Measurements from ENCODE around the gene FANCC. TPM values are rescaled to one million over a fixed set of nuclear protein-coding genes. Genes with fewer than 3 reads are reported as not detected.
"Not testable (repeated sequence)": the region's sequence is repeated elsewhere in the genome, so short reads cannot be mapped to it uniquely, and the experiment has no call there.

Gene FANCC
- total RNA-seq, 2 experiments from 2014 or later: 12.3 to 12.5 TPM

- Mint-ChIP-seq H3K9me3 (no peaks in the 10 kb centered on the region), H3K4me1 (peaks cover 13% of the 10 kb centered on the region), H3K4me3 (no peak overlapping the region), H3K27me3 (peaks cover 28% of the 10 kb centered on the region), H3K27ac (no peak overlapping the region), H3K36me3 (ENCODE audit: low read depth) (no peaks in the 10 kb centered on the region)
- ChIA-PET CTCF (interaction anchor here (1.7 kb wide), 1 partner anchor 8 kb away, joined by 4 read pairs; no protein-coding TSS in a partner anchor), POLR2A (interaction anchor here (0.6 to 1.5 kb wide), 6 partner anchors 27 to 806 kb away, joined by 3 to 5 read pairs (median 4); partner anchors contain the start of gene FANCC)
- DNase-seq: no peak
Measured at GRCh38 chr9:95343725-95344287, 26.3 kb upstream of the FANCC start.

- H3K4me1 Mint-ChIP-seq: peaks cover 13% of the 10 kb centered on the region
- H3K9me3 Mint-ChIP-seq: no peaks in the 10 kb centered on the region
- peaks cover 2% of the 10 kb centered on the region for H3K36me3 Mint-ChIP-seq (ENCODE audit: low read depth)
- ChIA-PET CTCF (no interaction called here), POLR2A (no interaction called here)
- no peak for DNase-seq
- H3K27me3 Mint-ChIP-seq: peaks cover 20% of the 10 kb centered on the region
- H3K4me3 Mint-ChIP-seq: no peak overlapping the region
- H3K27ac Mint-ChIP-seq: no peak overlapping the region
Measured at GRCh38 chr9:95342571-95342970, 25.1 kb upstream of the FANCC start.

GRCh38 chr9:95341293-95341962 is 23.9 kb upstream of the FANCC start:
- peaks cover 13% of the 10 kb centered on the region for H3K27me3 Mint-ChIP-seq
- ChIA-PET CTCF (no interaction called here), POLR2A (no interaction called here)
- H3K4me3 Mint-ChIP-seq: no peak overlapping the region
- H3K27ac Mint-ChIP-seq: no peak overlapping the region
- peaks cover 2% of the 10 kb centered on the region for H3K36me3 Mint-ChIP-seq (ENCODE audit: low read depth)
- H3K9me3 Mint-ChIP-seq: no peaks in the 10 kb centered on the region
- DNase-seq: no peak
- peaks cover 13% of the 10 kb centered on the region for H3K4me1 Mint-ChIP-seq

- POLR2A ChIA-PET: no interaction called here
- H3K27me3 Mint-ChIP-seq: peaks cover 8% of the 10 kb centered on the region
- H3K9me3 Mint-ChIP-seq: no peaks in the 10 kb centered on the region
- peaks cover 2% of the 10 kb centered on the region for H3K4me1 Mint-ChIP-seq
- H3K36me3 Mint-ChIP-seq (ENCODE audit: low read depth): peaks cover 2% of the 10 kb centered on the region
- DNase-seq: no peak
- no peak overlapping the region for H3K4me3 Mint-ChIP-seq
- CTCF ChIA-PET: no interaction called here
- no peak overlapping the region for H3K27ac Mint-ChIP-seq
Measured at GRCh38 chr9:95338243-95338642, 20.7 kb upstream of the FANCC start.

GRCh38 chr9:95336281-95336680 is 18.8 kb upstream of the FANCC start:
- no peaks in the 10 kb centered on the region for H3K4me1 Mint-ChIP-seq
- H3K9me3 Mint-ChIP-seq: peaks cover 2% of the 10 kb centered on the region
- CTCF ChIA-PET: interaction anchor here (1.2 to 1.4 kb wide), 4 partner anchors 9 to 288 kb away, joined by 3 to 4 read pairs (median 3); no protein-coding TSS in a partner anchor
- H3K27me3 Mint-ChIP-seq: peaks cover 3% of the 10 kb centered on the region
- POLR2A ChIA-PET: no interaction called here
- no peak for DNase-seq
- H3K27ac Mint-ChIP-seq: no peak overlapping the region
- H3K4me3 Mint-ChIP-seq: no peak overlapping the region
- H3K36me3 Mint-ChIP-seq (ENCODE audit: low read depth): peaks cover 2% of the 10 kb centered on the region

- ChIA-PET POLR2A (no interaction called here), CTCF (no interaction called here)
- Mint-ChIP-seq H3K27ac (no peak overlapping the region), H3K9me3 (peaks cover 2% of the 10 kb centered on the region), H3K4me1 (no peaks in the 10 kb centered on the region), H3K27me3 (peaks cover 3% of the 10 kb centered on the region), H3K36me3 (ENCODE audit: low read depth) (peaks cover 1% of the 10 kb centered on the region), H3K4me3 (no peak overlapping the region)
- no peak for DNase-seq
Measured at GRCh38 chr9:95333426-95333825, 15.9 kb upstream of the FANCC start.

- POLR2A ChIA-PET: no interaction called here
- H3K36me3 Mint-ChIP-seq (ENCODE audit: low read depth): no peaks in the 10 kb centered on the region
Measured at GRCh38 chr9:95332860-95333259, 15.4 kb upstream of the FANCC start.

GRCh38 chr9:95330720-95331404 is 13.4 kb upstream of the FANCC start:
- Mint-ChIP-seq H3K36me3 (ENCODE audit: low read depth) (peaks cover 2% of the 10 kb centered on the region), H3K4me1 (no peaks in the 10 kb centered on the region), H3K9me3 (peaks cover 8% of the 10 kb centered on the region), H3K27me3 (peaks cover 4% of the 10 kb centered on the region), H3K4me3 (no peak overlapping the region), H3K27ac (no peak overlapping the region)
- POLR2A ChIA-PET: no interaction called here
- CTCF ChIA-PET: no interaction called here
- no peak for DNase-seq

More at GRCh38 chr9:95332860-95333259, 15.4 kb upstream of the FANCC start:
- Mint-ChIP-seq H3K4me1 (no peaks in the 10 kb centered on the region), H3K4me3 (no peak overlapping the region), H3K27ac (no peak overlapping the region), H3K9me3 (peaks cover 2% of the 10 kb centered on the region), H3K27me3 (peaks cover 3% of the 10 kb centered on the region)
- CTCF ChIA-PET: no interaction called here
- DNase-seq: no peak

GRCh38 chr9:95329061-95329460 is 11.6 kb upstream of the FANCC start:
- peaks cover 18% of the 10 kb centered on the region for H3K9me3 Mint-ChIP-seq
- POLR2A ChIA-PET, H3K4me3 Mint-ChIP-seq: not testable (repeated sequence)

GRCh38 chr9:95327239-95327865 is 9.8 kb upstream of the FANCC start:
- Mint-ChIP-seq H3K4me3 (no peak overlapping the region), H3K36me3 (ENCODE audit: low read depth) (peaks cover 2% of the 10 kb centered on the region), H3K27ac (no peak overlapping the region), H3K27me3 (peaks cover 10% of the 10 kb centered on the region), H3K4me1 (no peaks in the 10 kb centered on the region), H3K9me3 (peaks cover 21% of the 10 kb centered on the region)
- no peak for DNase-seq
- ChIA-PET CTCF (interaction anchor here (1.0 kb wide), 1 partner anchor 9 kb away, joined by 3 read pairs; no protein-coding TSS in a partner anchor), POLR2A (no interaction called here)

More at GRCh38 chr9:95329061-95329460, 11.6 kb upstream of the FANCC start:
- H3K27me3 Mint-ChIP-seq; H3K36me3 Mint-ChIP-seq (ENCODE audit: low read depth); CTCF ChIA-PET; DNase-seq; H3K4me1 Mint-ChIP-seq; H3K27ac Mint-ChIP-seq: not testable (repeated sequence)

- H3K27me3 Mint-ChIP-seq: peaks cover 12% of the 10 kb centered on the region
- ChIA-PET CTCF (no interaction called here), POLR2A (no interaction called here)
- no peak for DNase-seq
- H3K27ac Mint-ChIP-seq: no peak overlapping the region
- H3K4me3 Mint-ChIP-seq: no peak overlapping the region
- no peaks in the 10 kb centered on the region for H3K4me1 Mint-ChIP-seq
- H3K36me3 Mint-ChIP-seq (ENCODE audit: low read depth): peaks cover 2% of the 10 kb centered on the region
- peaks cover 18% of the 10 kb centered on the region for H3K9me3 Mint-ChIP-seq
Measured at GRCh38 chr9:95325221-95325620, 7.7 kb upstream of the FANCC start.

- peak overlapping the region; percentile 87 for H3K4me3 Mint-ChIP-seq
- CTCF ChIA-PET: interaction anchor here (0.9 to 1.4 kb wide), 2 partner anchors 649 to 900 kb away, joined by 3 to 6 read pairs; no protein-coding TSS in a partner anchor
- no peaks in the 10 kb centered on the region for H3K36me3 Mint-ChIP-seq (ENCODE audit: low read depth)
- peak overlapping the region; percentile 85 for H3K27ac Mint-ChIP-seq
- DNase-seq: no peak
- POLR2A ChIA-PET: interaction anchor here (0.9 to 1.9 kb wide), 4 partner anchors 26 to 505 kb away, joined by 3 to 7 read pairs (median 4); no protein-coding TSS in a partner anchor
- H3K27me3 Mint-ChIP-seq: peaks cover 2% of the 10 kb centered on the region
- H3K9me3 Mint-ChIP-seq: no peaks in the 10 kb centered on the region
- peaks cover 18% of the 10 kb centered on the region for H3K4me1 Mint-ChIP-seq
Measured at GRCh38 chr9:95317893-95318211, 343 bp upstream of the FANCC start.

- Mint-ChIP-seq H3K4me3 (peak overlapping the region; percentile 87), H3K4me1 (peaks cover 24% of the 10 kb centered on the region), H3K27me3 (peaks cover 4% of the 10 kb centered on the region), H3K27ac (peak overlapping the region; percentile 57), H3K36me3 (ENCODE audit: low read depth) (no peaks in the 10 kb centered on the region), H3K9me3 (no peaks in the 10 kb centered on the region)
- DNase-seq: no peak
- ChIA-PET POLR2A (interaction anchor here (0.7 to 1.9 kb wide), 3 partner anchors 27 to 194 kb away, joined by 3 to 7 read pairs (median 5); no protein-coding TSS in a partner anchor), CTCF (no interaction called here)
Measured at GRCh38 chr9:95316794-95317118, 753 bp downstream of the FANCC start.
